Measurements from ENCODE around the gene MISP3. TPM values are rescaled to one million over a fixed set of nuclear protein-coding genes. Genes with fewer than 3 reads are reported as not detected.
"Not testable (repeated sequence)": the region's sequence is repeated elsewhere in the genome, so short reads cannot be mapped to it uniquely, and the experiment has no call there.

MISP3 gene
- total and polyA plus RNA-seq, 7 experiments from 2014 or later: 0.18 to 1.9 (median 0.81) TPM

- H3K4me3 ChIP-seq (ENCODE audit: low read length); ATAC-seq; H3K27ac ChIP-seq (ENCODE audit: low read depth, low read length); H3K9me3 Mint-ChIP-seq; DNase-seq; H3K27me3 Mint-ChIP-seq; H3K4me1 Mint-ChIP-seq; H3K9me3 ChIP-seq (ENCODE audit: control insufficient read depth in 2 of 3, low read length in 3 of 3); intact Hi-C loops (cut with micrococcal nuclease); H3K4me3 Mint-ChIP-seq; H3K27me3 ChIP-seq (ENCODE audit: control insufficient read depth in 2 of 2, insufficient read depth in 2 of 2, low read length in 2 of 2); H3K4me1 ChIP-seq (ENCODE audit: control insufficient read depth in 2 of 2, insufficient read depth in 2 of 2, low read length in 2 of 2): not testable (repeated sequence)
- peaks cover 9 to 65% (median 31%) of the 10 kb centered on the region in 3 experiments for H3K36me3 ChIP-seq (ENCODE audit: control insufficient read depth in 2 of 3, insufficient read depth in 3 of 3, low read length in 3 of 3)
- CTCF ChIA-PET: interaction anchor here (1.5 kb wide), 1 partner anchor 86 kb away, joined by 4 read pairs; the partner anchor contains the start of gene ASF1B
- Mint-ChIP-seq H3K36me3 (peaks cover 9 to 49% (median 35%) of the 10 kb centered on the region in 5 donors), H3K27ac (peak overlapping the region in 1 of 9 donors; percentile 38)
- POLR2A ChIA-PET: interaction anchor here (0.6 kb wide), 1 partner anchor 237 kb away, joined by 4 read pairs; no protein-coding TSS in a partner anchor
Observed at GRCh38 chr19:14050961-14051360, 21.6 kb upstream of the MISP3 start.

DNA sequence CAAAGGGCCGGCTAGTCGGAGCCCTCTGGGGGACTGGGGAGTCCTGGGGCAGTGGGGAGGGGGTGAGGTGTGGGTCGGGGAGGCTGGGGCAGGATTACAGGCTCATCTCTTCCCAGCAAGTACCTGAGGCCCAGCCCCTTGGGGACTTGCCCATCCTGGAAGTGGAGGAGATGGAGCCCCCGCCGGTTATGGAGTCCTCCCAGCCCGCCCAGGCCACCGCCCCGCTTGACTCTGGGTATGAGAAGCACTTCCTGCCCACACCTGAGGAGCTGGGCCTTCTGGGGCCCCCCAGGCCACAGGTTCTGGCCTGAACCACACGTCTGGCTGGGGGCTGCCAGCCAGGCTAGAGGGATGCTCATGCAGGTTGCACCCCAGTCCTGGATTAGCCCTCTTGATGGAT, 20.6 kb upstream of the MISP3 start:
- ATAC-seq: no peak
- Mint-ChIP-seq H3K36me3 (peaks cover 9 to 42% (median 32%) of the 10 kb centered on the region in 5 donors), H3K4me3 (no peak overlapping the region), H3K27me3 (peaks cover 0 to 8% (median 0%) of the 10 kb centered on the region in 5 donors), H3K9me3 (peaks cover 0 to 5% (median 0%) of the 10 kb centered on the region in 11 donors), H3K4me1 (peaks cover 3 to 11% (median 5%) of the 10 kb centered on the region in 7 donors), H3K27ac (peak overlapping the region in 1 of 9 donors; percentile 66)
- Histone ChIP-seq H3K4me3 (ENCODE audit: low read length) (no peak overlapping the region), H3K36me3 (ENCODE audit: control insufficient read depth in 2 of 3, insufficient read depth in 3 of 3, low read length in 3 of 3) (peaks cover 9 to 57% (median 27%) of the 10 kb centered on the region in 3 experiments), H3K4me1 (ENCODE audit: control insufficient read depth in 2 of 2, insufficient read depth in 2 of 2, low read length in 2 of 2) (peaks cover 0 to 4% of the 10 kb centered on the region in 2 donors), H3K27me3 (ENCODE audit: control insufficient read depth in 2 of 2, insufficient read depth in 2 of 2, low read length in 2 of 2) (no peaks in the 10 kb centered on the region), H3K9me3 (ENCODE audit: control insufficient read depth in 2 of 3, low read length in 3 of 3) (no peaks in the 10 kb centered on the region), H3K27ac (ENCODE audit: low read depth, low read length) (no peak overlapping the region)
- CTCF ChIA-PET: interaction anchor here (1.4 to 1.5 kb wide), 2 partner anchors 85 to 92 kb away, joined by 3 to 4 read pairs; partner anchors contain the start of gene ASF1B
- POLR2A ChIA-PET: interaction anchor here (1.3 kb wide), 1 partner anchor 264 kb away, joined by 3 read pairs; no protein-coding TSS in a partner anchor
- DNase-seq: no peak
- intact Hi-C loops (cut with micrococcal nuclease): no loop called here

DNA sequence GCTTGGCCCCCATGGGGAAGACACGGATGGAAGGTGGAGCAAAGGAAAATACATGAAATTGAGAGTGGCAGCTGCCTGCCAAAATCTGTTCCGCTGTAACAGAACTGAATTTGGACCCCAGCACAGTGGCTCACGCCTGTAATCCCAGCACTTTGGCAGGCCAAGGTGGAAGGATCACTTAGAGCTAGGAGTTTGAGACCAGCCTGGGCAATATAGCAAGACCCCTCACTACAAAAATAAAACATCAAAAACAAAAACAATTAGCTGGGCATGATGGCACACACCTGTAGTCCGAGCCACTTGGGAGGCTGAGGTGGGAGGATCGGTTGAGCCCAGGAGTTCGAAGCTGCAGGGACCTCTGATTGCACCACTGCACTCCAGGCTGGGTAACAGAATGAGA, 20.1 kb upstream of the MISP3 start:
- intact Hi-C loops (cut with micrococcal nuclease): no loop called here
- no peak overlapping the region for H3K4me3 ChIP-seq (ENCODE audit: low read length)
- peaks cover 3 to 12% (median 5%) of the 10 kb centered on the region in 7 donors for H3K4me1 Mint-ChIP-seq
- H3K36me3 Mint-ChIP-seq: peaks cover 9 to 42% (median 32%) of the 10 kb centered on the region in 5 donors
- peaks cover 0 to 4% of the 10 kb centered on the region in 2 donors for H3K4me1 ChIP-seq (ENCODE audit: control insufficient read depth in 2 of 2, insufficient read depth in 2 of 2, low read length in 2 of 2)
- H3K27ac ChIP-seq (ENCODE audit: low read depth, low read length): no peak overlapping the region
- CTCF ChIA-PET: interaction anchor here (0.6 to 1.5 kb wide), 6 partner anchors 12 to 452 kb away, joined by 3 to 4 read pairs (median 3); partner anchors contain the start of gene ASF1B
- ATAC-seq: no peak
- peaks cover 0 to 5% (median 0%) of the 10 kb centered on the region in 11 donors for H3K9me3 Mint-ChIP-seq
- H3K9me3 ChIP-seq (ENCODE audit: control insufficient read depth in 2 of 3, low read length in 3 of 3): no peaks in the 10 kb centered on the region
- H3K27me3 ChIP-seq (ENCODE audit: control insufficient read depth in 2 of 2, insufficient read depth in 2 of 2, low read length in 2 of 2): no peaks in the 10 kb centered on the region
- H3K4me3 Mint-ChIP-seq: no peak overlapping the region
- H3K27ac Mint-ChIP-seq: peak overlapping the region in 2 of 9 donors; percentile 66 to 75
- peaks cover 0 to 11% (median 0%) of the 10 kb centered on the region in 5 donors for H3K27me3 Mint-ChIP-seq
- no peak for DNase-seq
- POLR2A ChIA-PET: interaction anchor here (1.1 to 1.3 kb wide), 2 partner anchors 15 to 264 kb away, joined by 3 read pairs; no protein-coding TSS in a partner anchor
- peaks cover 9 to 53% (median 27%) of the 10 kb centered on the region in 3 experiments for H3K36me3 ChIP-seq (ENCODE audit: control insufficient read depth in 2 of 3, insufficient read depth in 3 of 3, low read length in 3 of 3)

GRCh38 chr19:14053032-14053431, 19.6 kb upstream of the MISP3 start:
- no peak overlapping the region for H3K4me3 ChIP-seq (ENCODE audit: low read length)
- Mint-ChIP-seq H3K36me3 (peaks cover 9 to 42% (median 31%) of the 10 kb centered on the region in 5 donors), H3K4me1 (peaks cover 4 to 17% (median 9%) of the 10 kb centered on the region in 7 donors), H3K27me3 (peaks cover 0 to 16% (median under 1%) of the 10 kb centered on the region in 5 donors), H3K27ac (peak overlapping the region in 2 of 9 donors; percentile 12 to 21), H3K9me3 (peaks cover 0 to 5% (median 0%) of the 10 kb centered on the region in 11 donors), H3K4me3 (no peak overlapping the region)
- intact Hi-C loops (cut with micrococcal nuclease): no loop called here
- peaks cover under 1 to 4% of the 10 kb centered on the region in 2 donors for H3K27me3 ChIP-seq (ENCODE audit: control insufficient read depth in 2 of 2, insufficient read depth in 2 of 2, low read length in 2 of 2)
- H3K27ac ChIP-seq (ENCODE audit: low read depth, low read length): no peak overlapping the region
- no peaks in the 10 kb centered on the region for H3K9me3 ChIP-seq (ENCODE audit: control insufficient read depth in 2 of 3, low read length in 3 of 3)
- CTCF ChIA-PET: interaction anchor here (0.6 to 1.4 kb wide), 5 partner anchors 12 to 452 kb away, joined by 3 read pairs; no protein-coding TSS in a partner anchor
- H3K4me1 ChIP-seq (ENCODE audit: control insufficient read depth in 2 of 2, insufficient read depth in 2 of 2, low read length in 2 of 2): peaks cover 4% of the 10 kb centered on the region in 2 donors
- POLR2A ChIA-PET: interaction anchor here (0.7 to 1.3 kb wide), 4 partner anchors 16 to 265 kb away, joined by 3 read pairs; no protein-coding TSS in a partner anchor
- peaks cover 9 to 49% (median 27%) of the 10 kb centered on the region in 3 experiments for H3K36me3 ChIP-seq (ENCODE audit: control insufficient read depth in 2 of 3, insufficient read depth in 3 of 3, low read length in 3 of 3)
- DNase-seq: no peak
- ATAC-seq: no peak

DNA sequence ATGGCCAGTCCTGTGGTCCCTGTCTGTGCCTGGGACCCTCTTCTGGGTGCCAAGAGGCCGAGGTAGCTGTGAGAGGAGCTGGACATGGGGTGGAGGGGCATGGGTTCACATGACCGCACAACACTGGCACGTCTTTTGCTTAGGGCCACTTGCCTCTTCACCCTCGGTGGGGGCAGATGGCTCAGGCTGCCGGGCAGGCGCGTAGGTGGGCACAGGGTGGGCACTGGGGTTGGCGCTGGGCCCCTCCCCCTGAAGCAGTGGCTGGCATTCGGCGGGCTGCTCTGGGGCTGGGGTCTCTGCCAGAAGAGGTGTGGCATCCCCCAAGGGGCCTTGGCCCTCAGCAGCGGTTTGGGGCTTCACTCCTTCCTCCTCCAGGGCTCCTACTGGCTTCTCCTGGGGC, 19.1 kb upstream of the MISP3 start:
- Mint-ChIP-seq H3K4me1 (peaks cover 8 to 21% (median 14%) of the 10 kb centered on the region in 7 donors), H3K9me3 (peaks cover 0 to 6% (median 0%) of the 10 kb centered on the region in 11 donors), H3K27ac (peak overlapping the region in 2 of 9 donors; percentile 16 to 72), H3K4me3 (no peak overlapping the region), H3K27me3 (peaks cover 4 to 21% (median 5%) of the 10 kb centered on the region in 5 donors), H3K36me3 (peaks cover 6 to 39% (median 27%) of the 10 kb centered on the region in 5 donors)
- no peak for ATAC-seq
- ChIA-PET CTCF (interaction anchor here (1.1 kb wide), 1 partner anchor 17 kb away, joined by 3 read pairs; no protein-coding TSS in a partner anchor), POLR2A (interaction anchor here (0.7 to 1.5 kb wide), 5 partner anchors 16 to 265 kb away, joined by 3 to 4 read pairs (median 3); partner anchors contain the start of gene IL27RA)
- Histone ChIP-seq H3K36me3 (ENCODE audit: control insufficient read depth in 2 of 3, insufficient read depth in 3 of 3, low read length in 3 of 3) (peaks cover 9 to 45% (median 24%) of the 10 kb centered on the region in 3 experiments), H3K9me3 (ENCODE audit: control insufficient read depth in 2 of 3, low read length in 3 of 3) (no peaks in the 10 kb centered on the region), H3K27me3 (ENCODE audit: control insufficient read depth in 2 of 2, insufficient read depth in 2 of 2, low read length in 2 of 2) (peaks cover 5 to 9% of the 10 kb centered on the region in 2 donors), H3K4me3 (ENCODE audit: low read length) (no peak overlapping the region), H3K27ac (ENCODE audit: low read depth, low read length) (no peak overlapping the region), H3K4me1 (ENCODE audit: control insufficient read depth in 2 of 2, insufficient read depth in 2 of 2, low read length in 2 of 2) (peaks cover 4 to 6% of the 10 kb centered on the region in 2 donors)
- intact Hi-C loops (cut with micrococcal nuclease): no loop called here
- no peak for DNase-seq

- Histone ChIP-seq H3K27me3 (ENCODE audit: control insufficient read depth in 2 of 2, insufficient read depth in 2 of 2, low read length in 2 of 2) (peaks cover 5 to 15% of the 10 kb centered on the region in 2 donors), H3K4me1 (ENCODE audit: control insufficient read depth in 2 of 2, insufficient read depth in 2 of 2, low read length in 2 of 2) (peaks cover 8 to 9% of the 10 kb centered on the region in 2 donors), H3K4me3 (ENCODE audit: low read length) (no peak overlapping the region), H3K36me3 (ENCODE audit: control insufficient read depth in 2 of 3, insufficient read depth in 3 of 3, low read length in 3 of 3) (peaks cover 9 to 39% (median 18%) of the 10 kb centered on the region in 3 experiments), H3K9me3 (ENCODE audit: control insufficient read depth in 2 of 3, low read length in 3 of 3) (no peaks in the 10 kb centered on the region), H3K27ac (ENCODE audit: low read depth, low read length) (no peak overlapping the region)
- peaks cover 6 to 33% (median 23%) of the 10 kb centered on the region in 5 donors for H3K36me3 Mint-ChIP-seq
- H3K4me3 Mint-ChIP-seq: no peak overlapping the region
- CTCF ChIA-PET: interaction anchor here (1.1 kb wide), 1 partner anchor 16 kb away, joined by 3 read pairs; no protein-coding TSS in a partner anchor
- POLR2A ChIA-PET: interaction anchor here (1.5 kb wide), 1 partner anchor 22 kb away, joined by 4 read pairs; the partner anchor contains the start of gene IL27RA
- H3K4me1 Mint-ChIP-seq: peaks cover 13 to 26% (median 19%) of the 10 kb centered on the region in 7 donors
- peaks cover 0 to 6% (median 0%) of the 10 kb centered on the region in 11 donors for H3K9me3 Mint-ChIP-seq
- intact Hi-C loops (cut with micrococcal nuclease): no loop called here
- peak overlapping the region in 5 of 9 donors; percentile 6 to 72 (median 16) for H3K27ac Mint-ChIP-seq
- H3K27me3 Mint-ChIP-seq: peaks cover 10 to 27% (median 11%) of the 10 kb centered on the region in 5 donors
- DNase-seq (no peak), ATAC-seq (no peak)
Observed at GRCh38 chr19:14054099-14054498, 18.5 kb upstream of the MISP3 start.

Data from naive thymus-derived CD4-positive, alpha-beta T cell (primary cell).